Measurements from ENCODE around the gene GRHL3. TPM values are rescaled to one million over a fixed set of nuclear protein-coding genes. Genes with fewer than 3 reads are reported as not detected.

Gene GRHL3
- total and polyA plus RNA-seq, 10 of the 15 experiments (the other 5 are each of a cell fraction or from before 2014, with no cell fraction given) = 0.07 to 0.87 (median 0.34) TPM

DNA sequence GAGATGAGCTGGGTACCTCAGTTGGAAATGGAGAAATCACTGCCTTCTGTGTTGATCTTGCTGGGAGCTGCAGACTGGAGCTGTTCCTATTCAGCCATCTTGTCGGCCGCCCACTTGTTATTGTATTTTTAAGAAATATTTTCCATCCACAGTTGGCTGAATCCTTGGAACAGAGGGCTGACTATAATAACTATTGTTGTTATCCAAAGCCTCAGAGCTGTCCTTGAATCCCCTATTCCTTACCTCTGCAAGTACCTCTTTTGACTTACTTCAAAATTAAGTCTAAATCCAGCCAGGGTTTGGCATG lies 44.1 kb upstream of the GRHL3 start (continued):
- TF ChIP-seq, protein P1, sequence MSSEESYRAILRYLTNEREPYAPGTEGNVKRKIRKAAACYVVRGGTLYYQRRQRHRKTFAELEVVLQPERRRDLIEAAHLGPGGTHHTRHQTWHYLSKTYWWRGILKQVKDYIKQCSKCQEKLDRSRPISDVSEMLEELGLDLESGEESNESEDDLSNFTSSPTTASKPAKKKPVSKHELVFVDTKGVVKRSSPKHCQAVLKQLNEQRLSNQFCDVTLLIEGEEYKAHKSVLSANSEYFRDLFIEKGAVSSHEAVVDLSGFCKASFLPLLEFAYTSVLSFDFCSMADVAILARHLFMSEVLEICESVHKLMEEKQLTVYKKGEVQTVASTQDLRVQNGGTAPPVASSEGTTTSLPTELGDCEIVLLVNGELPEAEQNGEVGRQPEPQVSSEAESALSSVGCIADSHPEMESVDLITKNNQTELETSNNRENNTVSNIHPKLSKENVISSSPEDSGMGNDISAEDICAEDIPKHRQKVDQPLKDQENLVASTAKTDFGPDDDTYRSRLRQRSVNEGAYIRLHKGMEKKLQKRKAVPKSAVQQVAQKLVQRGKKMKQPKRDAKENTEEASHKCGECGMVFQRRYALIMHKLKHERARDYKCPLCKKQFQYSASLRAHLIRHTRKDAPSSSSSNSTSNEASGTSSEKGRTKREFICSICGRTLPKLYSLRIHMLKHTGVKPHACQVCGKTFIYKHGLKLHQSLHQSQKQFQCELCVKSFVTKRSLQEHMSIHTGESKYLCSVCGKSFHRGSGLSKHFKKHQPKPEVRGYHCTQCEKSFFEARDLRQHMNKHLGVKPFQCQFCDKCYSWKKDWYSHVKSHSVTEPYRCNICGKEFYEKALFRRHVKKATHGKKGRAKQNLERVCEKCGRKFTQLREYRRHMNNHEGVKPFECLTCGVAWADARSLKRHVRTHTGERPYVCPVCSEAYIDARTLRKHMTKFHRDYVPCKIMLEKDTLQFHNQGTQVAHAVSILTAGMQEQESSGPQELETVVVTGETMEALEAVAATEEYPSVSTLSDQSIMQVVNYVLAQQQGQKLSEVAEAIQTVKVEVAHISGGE (CRISPR knock-in tag; IDR thresholded peaks at IDR 0.05) = no peak
- TF ChIP-seq NBN (IDR thresholded peaks at IDR 0.05) = no peak
- TF ChIP-seq WRNIP1 (IDR thresholded peaks at IDR 0.05; ENCODE audit: borderline replicate concordance, low read depth, low read length) = no peak
- no peak for TF ChIP-seq SMARCA5 (IDR thresholded peaks at IDR 0.05)

DNA sequence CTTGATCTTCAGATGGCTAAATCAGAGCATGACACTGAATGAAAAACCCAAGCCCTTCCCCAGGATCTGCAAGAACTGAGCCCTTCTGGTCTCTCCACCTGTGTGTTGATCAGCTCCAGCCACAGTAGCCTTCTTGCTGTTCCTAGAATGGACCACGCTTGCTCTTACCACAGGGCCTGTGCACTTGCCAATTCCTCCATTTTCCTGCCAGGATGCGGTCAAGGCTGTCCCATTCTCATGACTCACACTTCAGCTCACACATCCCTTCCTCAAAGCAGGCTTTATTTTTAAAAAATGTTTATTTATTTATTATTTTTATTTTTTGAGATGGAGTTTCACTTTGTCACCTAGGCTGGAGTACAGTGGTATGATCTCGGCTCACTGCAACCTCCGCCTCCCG lies 43.6 kb upstream of the GRHL3 start:
- ATAC-seq = no peak
- H3K4me1 ChIP-seq (ENCODE audit: control insufficient read depth, insufficient read depth, low read length) = 0 out of 2 replicates have a peak, but pooled peaks cover 4% of the 10 kb centered on the region
- intact Hi-C loops (cut with micrococcal nuclease; ENCODE audit: unreplicated experiment) = no loop called here
- H3K36me3 ChIP-seq (ENCODE audit: control insufficient read depth in 2 of 2, insufficient read depth in 2 of 2, low read length in 1 of 2) = no peaks in the 10 kb centered on the region
- H3K4me3 ChIP-seq = no peak overlapping the region
- H3K27ac ChIP-seq (ENCODE audit: control insufficient read depth, insufficient read depth) = no peak overlapping the region
- POLR2A ChIA-PET = no interaction called here
- no peaks in the 10 kb centered on the region; the same call in 2 of the 3 replicates for H3K9me3 ChIP-seq (replicated peaks; ENCODE audit: control insufficient read depth, insufficient read depth, low read length)
- SMC1A ChIA-PET (ENCODE audit: uncharacterized antibody, unreplicated experiment) = no interaction called here
- no peak overlapping the region for H3K4me2 ChIP-seq (ENCODE audit: control insufficient read depth, insufficient read depth)
- CTCF ChIA-PET = no interaction called here
- no peak overlapping the region for H3K9ac ChIP-seq (ENCODE audit: control insufficient read depth, insufficient read depth, low read length)
- in situ Hi-C loops (cut with MboI) = no loop called here
- no peaks in the 10 kb centered on the region for H3K79me2 ChIP-seq (ENCODE audit: control insufficient read depth, insufficient read depth, low read length)
- H2AFZ ChIP-seq (ENCODE audit: control insufficient read depth, low read depth, low read length) = no peak overlapping the region
- H4K20me1 ChIP-seq (ENCODE audit: control insufficient read depth, insufficient read depth) = no peaks in the 10 kb centered on the region
- FAIRE-seq = no peak
- no peak for DNase-seq (ENCODE audit: low read depth, low spot score)
- H3K27me3 ChIP-seq (replicated peaks in 1 of 2; ENCODE audit: control insufficient read depth in 2 of 2, insufficient read depth in 2 of 2, low read length in 1 of 2) = no peaks in the 10 kb centered on the region; a peak in 2 of 4 replicates
- RAD21 ChIA-PET (ENCODE audit: unreplicated experiment) = no interaction called here
- BruUV-seq (replicated peaks) = no TSS peak
- 65% methylated on average over 5 of the region's 5 CpGs for WGBS (ENCODE audit: insufficient coverage, insufficient replicate concordance, low lambda C conversion rate, missing lambda C conversion rate)
- no peak for TF ChIP-seq PAX5 (IDR thresholded peaks at IDR 0.05; ENCODE audit: borderline replicate concordance, low read depth, low read length)
- TF ChIP-seq, protein P2, sequence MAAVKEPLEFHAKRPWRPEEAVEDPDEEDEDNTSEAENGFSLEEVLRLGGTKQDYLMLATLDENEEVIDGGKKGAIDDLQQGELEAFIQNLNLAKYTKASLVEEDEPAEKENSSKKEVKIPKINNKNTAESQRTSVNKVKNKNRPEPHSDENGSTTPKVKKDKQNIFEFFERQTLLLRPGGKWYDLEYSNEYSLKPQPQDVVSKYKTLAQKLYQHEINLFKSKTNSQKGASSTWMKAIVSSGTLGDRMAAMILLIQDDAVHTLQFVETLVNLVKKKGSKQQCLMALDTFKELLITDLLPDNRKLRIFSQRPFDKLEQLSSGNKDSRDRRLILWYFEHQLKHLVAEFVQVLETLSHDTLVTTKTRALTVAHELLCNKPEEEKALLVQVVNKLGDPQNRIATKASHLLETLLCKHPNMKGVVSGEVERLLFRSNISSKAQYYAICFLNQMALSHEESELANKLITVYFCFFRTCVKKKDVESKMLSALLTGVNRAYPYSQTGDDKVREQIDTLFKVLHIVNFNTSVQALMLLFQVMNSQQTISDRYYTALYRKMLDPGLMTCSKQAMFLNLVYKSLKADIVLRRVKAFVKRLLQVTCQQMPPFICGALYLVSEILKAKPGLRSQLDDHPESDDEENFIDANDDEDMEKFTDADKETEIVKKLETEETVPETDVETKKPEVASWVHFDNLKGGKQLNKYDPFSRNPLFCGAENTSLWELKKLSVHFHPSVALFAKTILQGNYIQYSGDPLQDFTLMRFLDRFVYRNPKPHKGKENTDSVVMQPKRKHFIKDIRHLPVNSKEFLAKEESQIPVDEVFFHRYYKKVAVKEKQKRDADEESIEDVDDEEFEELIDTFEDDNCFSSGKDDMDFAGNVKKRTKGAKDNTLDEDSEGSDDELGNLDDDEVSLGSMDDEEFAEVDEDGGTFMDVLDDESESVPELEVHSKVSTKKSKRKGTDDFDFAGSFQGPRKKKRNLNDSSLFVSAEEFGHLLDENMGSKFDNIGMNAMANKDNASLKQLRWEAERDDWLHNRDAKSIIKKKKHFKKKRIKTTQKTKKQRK (IDR thresholded peaks at IDR 0.05; ENCODE audit: low read depth, low read length) = no peak
- no peak for TF ChIP-seq RELA (IDR thresholded peaks at IDR 0.05; ENCODE audit: borderline replicate concordance, partially characterized antibody)
- no peak for TF ChIP-seq ETV6 (conservative IDR thresholded peaks at IDR 0.05 in 1 of 2, IDR thresholded peaks at IDR 0.05 in 1 of 2; ENCODE audit: borderline replicate concordance in 1 of 2, low read depth in 1 of 2)
- TF ChIP-seq, protein P3, sequence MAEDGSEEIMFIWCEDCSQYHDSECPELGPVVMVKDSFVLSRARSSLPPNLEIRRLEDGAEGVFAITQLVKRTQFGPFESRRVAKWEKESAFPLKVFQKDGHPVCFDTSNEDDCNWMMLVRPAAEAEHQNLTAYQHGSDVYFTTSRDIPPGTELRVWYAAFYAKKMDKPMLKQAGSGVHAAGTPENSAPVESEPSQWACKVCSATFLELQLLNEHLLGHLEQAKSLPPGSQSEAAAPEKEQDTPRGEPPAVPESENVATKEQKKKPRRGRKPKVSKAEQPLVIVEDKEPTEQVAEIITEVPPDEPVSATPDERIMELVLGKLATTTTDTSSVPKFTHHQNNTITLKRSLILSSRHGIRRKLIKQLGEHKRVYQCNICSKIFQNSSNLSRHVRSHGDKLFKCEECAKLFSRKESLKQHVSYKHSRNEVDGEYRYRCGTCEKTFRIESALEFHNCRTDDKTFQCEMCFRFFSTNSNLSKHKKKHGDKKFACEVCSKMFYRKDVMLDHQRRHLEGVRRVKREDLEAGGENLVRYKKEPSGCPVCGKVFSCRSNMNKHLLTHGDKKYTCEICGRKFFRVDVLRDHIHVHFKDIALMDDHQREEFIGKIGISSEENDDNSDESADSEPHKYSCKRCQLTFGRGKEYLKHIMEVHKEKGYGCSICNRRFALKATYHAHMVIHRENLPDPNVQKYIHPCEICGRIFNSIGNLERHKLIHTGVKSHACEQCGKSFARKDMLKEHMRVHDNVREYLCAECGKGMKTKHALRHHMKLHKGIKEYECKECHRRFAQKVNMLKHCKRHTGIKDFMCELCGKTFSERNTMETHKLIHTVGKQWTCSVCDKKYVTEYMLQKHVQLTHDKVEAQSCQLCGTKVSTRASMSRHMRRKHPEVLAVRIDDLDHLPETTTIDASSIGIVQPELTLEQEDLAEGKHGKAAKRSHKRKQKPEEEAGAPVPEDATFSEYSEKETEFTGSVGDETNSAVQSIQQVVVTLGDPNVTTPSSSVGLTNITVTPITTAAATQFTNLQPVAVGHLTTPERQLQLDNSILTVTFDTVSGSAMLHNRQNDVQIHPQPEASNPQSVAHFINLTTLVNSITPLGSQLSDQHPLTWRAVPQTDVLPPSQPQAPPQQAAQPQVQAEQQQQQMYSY (CRISPR knock-in tag; IDR thresholded peaks at IDR 0.05) = no peak
- TF ChIP-seq PAX8 (IDR thresholded peaks at IDR 0.05) = no peak
- TF ChIP-seq, protein P4, sequence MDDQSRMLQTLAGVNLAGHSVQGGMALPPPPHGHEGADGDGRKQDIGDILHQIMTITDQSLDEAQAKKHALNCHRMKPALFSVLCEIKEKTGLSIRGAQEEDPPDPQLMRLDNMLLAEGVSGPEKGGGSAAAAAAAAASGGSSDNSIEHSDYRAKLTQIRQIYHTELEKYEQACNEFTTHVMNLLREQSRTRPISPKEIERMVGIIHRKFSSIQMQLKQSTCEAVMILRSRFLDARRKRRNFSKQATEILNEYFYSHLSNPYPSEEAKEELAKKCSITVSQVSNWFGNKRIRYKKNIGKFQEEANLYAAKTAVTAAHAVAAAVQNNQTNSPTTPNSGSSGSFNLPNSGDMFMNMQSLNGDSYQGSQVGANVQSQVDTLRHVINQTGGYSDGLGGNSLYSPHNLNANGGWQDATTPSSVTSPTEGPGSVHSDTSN (IDR thresholded peaks at IDR 0.05; ENCODE audit: insufficient replicate concordance, low read depth, low read length) = no peak
